ENCODE results near the gene FLNA. TPM values are rescaled to one million over a fixed set of nuclear protein-coding genes. Genes with fewer than 3 reads are reported as not detected.

Gene FLNA
- total RNA-seq, 1 donor from 2014 or later: 1,252 TPM

GRCh38 chrX:154332561-154332960, 41.9 kb downstream of the FLNA start:
- TF ChIP-seq CTCF (IDR thresholded peaks at IDR 0.05): no peak
- no peak for ATAC-seq
- intact Hi-C loops (cut with DNase I): no loop called here
- no peak overlapping the region for H3K27ac ChIP-seq
- DNase-seq: no peak
- H3K4me3 ChIP-seq: no peak overlapping the region
- no peaks in the 10 kb centered on the region for H3K27me3 ChIP-seq
- H3K36me3 ChIP-seq: no peaks in the 10 kb centered on the region
- H3K9me3 ChIP-seq: no peaks in the 10 kb centered on the region
- no peaks in the 10 kb centered on the region for H3K4me1 ChIP-seq

DNA sequence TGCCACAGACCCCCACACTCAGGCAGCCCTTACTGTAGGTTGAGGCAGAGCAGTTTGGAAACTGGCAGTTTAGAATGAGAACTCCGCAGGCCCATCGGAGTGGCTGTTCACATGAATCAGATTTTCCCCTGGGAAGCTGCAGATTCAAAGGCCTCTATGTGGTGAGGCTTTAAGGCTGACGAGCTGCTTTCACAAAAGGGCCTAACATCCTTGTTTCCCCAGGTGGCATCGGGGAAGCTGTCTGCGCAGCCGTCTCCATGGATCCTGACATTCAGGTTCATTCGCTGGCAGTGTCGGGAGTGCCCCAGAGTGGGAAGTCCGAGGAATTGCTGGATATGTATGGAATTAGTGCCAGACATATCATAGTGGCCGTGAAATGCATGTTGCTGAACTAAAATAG, 45.1 kb downstream of the FLNA start:
- Histone ChIP-seq H3K4me1 (peaks cover 14% of the 10 kb centered on the region), H3K9me3 (no peaks in the 10 kb centered on the region), H3K27me3 (no peaks in the 10 kb centered on the region), H3K4me3 (no peak overlapping the region), H3K36me3 (no peaks in the 10 kb centered on the region), H3K27ac (no peak overlapping the region)
- no peak for DNase-seq
- no peak for ATAC-seq
- no peak for TF ChIP-seq CTCF (IDR thresholded peaks at IDR 0.05)
- intact Hi-C loops (cut with DNase I): no loop called here

DNA sequence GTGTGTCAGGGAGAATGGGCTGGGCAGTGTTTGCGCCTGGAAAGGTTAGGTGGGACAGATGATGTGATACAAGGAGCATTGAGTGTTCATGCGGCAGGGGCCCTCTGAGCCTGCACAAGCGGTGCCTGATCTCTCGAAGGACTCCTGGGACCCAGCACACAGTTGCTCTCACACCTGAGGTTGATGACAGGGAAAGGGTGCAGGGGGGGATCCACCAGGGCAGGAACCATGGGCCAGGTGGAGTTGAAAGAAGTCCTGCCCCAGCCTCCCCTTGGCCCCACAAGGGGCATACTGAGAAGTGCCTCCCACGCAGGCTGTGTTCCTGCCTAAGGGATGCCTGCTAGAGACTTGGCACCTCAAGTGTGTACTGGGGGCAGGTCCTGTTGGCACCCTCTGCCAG, 45.8 kb downstream of the FLNA start:
- Histone ChIP-seq H3K27ac (no peak overlapping the region), H3K36me3 (no peaks in the 10 kb centered on the region), H3K9me3 (no peaks in the 10 kb centered on the region), H3K4me3 (no peak overlapping the region), H3K27me3 (no peaks in the 10 kb centered on the region), H3K4me1 (peaks cover 14% of the 10 kb centered on the region)
- intact Hi-C loops (cut with DNase I): no loop called here
- DNase-seq (no peak), ATAC-seq (no peak)
- no peak for TF ChIP-seq CTCF (IDR thresholded peaks at IDR 0.05)

DNA sequence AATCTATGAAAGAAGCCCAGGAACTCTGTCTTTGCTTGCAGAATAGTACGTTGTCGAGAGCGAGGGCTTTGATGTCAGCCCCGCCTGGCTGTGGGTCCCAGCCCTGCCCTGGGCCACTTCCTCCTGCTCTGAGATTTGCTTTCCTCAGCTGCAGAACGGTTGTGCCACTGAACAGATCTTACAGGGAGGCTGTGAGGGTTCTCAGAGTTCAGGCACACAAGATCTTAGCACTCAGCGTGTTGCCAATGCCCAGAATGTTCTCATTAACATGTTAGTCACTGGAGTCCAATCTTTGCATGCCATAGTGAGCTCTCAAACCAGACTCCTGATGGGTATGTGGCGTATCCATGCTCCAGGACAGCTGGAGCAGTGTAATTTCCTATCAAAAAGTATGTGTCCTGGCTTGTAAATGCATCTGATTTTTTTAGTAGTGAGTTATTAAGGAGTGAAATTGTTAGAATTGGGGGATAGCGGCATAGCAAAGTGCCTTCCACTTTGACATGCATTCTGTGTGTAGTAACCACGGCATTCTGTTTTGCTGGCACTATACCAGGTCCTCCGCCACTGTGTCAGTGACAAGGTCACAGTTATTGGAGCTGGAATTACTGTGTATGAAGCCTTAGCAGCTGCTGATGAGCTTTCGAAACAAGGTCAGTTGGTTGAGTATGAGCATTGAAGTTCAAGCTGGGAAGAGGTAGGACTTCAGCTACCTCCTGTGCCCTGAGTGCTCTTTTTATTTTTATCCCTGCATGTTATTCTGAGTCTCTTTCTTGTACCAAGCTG, 47.2 kb downstream of the FLNA start:
- Histone ChIP-seq H3K36me3 (no peaks in the 10 kb centered on the region), H3K27ac (no peak overlapping the region), H3K4me3 (no peak overlapping the region), H3K9me3 (no peaks in the 10 kb centered on the region), H3K4me1 (peaks cover 14% of the 10 kb centered on the region), H3K27me3 (no peaks in the 10 kb centered on the region)
- no peak for TF ChIP-seq CTCF (IDR thresholded peaks at IDR 0.05)
- ATAC-seq (peak; percentile 59), DNase-seq (no peak)
- intact Hi-C loops (cut with DNase I): no loop called here

DNA sequence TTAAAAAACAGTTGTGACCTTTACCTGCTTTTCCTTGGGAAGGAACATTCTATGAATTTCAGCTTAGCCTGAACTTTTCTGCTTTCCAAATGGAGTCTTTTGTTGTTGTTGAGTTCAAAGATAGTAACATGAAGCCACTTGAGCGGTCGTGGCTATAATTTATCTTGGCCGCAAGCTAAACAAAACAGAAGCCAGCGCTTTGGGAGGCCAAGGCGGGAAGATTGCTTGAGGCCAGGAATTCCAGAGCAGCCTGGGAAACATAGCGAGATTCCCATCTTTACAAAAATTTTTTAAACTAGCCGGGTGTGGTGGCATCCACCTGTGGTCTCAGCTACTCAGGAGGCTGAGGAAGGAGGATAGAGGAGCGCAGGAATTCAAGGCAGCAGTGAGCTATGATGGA, 48.9 kb downstream of the FLNA start:
- DNase-seq: no peak
- Histone ChIP-seq H3K27me3 (no peaks in the 10 kb centered on the region), H3K4me3 (no peak overlapping the region), H3K27ac (no peak overlapping the region), H3K9me3 (no peaks in the 10 kb centered on the region), H3K4me1 (peaks cover 14% of the 10 kb centered on the region), H3K36me3 (no peaks in the 10 kb centered on the region)
- no peak for ATAC-seq
- intact Hi-C loops (cut with DNase I): no loop called here
- no peak for TF ChIP-seq CTCF (IDR thresholded peaks at IDR 0.05)

DNA sequence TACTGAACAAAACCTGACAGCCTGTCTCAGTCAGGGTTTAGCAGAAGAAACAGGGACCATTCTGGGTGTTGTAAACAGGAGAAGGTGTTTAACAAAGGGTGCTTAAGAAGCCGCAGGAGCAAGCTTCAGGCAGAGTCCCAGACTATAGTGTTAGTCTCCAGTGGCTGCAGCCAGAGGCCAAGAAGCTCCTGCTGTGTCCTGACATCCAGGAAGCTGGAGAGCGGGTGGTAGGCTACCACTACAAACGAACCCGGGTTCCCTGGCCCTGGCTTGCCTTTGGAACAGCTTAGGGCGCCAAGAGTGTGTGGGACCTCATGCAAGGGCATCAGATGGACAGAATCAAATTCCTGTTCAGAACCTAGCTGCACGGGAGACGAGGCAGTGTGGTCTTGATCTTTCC, 50.9 kb downstream of the FLNA start:
- Histone ChIP-seq H3K9me3 (no peaks in the 10 kb centered on the region), H3K4me3 (no peak overlapping the region), H3K27ac (no peak overlapping the region), H3K4me1 (peaks cover 14% of the 10 kb centered on the region), H3K36me3 (no peaks in the 10 kb centered on the region), H3K27me3 (no peaks in the 10 kb centered on the region)
- ATAC-seq: no peak
- no peak for DNase-seq
- intact Hi-C loops (cut with DNase I): no loop called here
- TF ChIP-seq CTCF (IDR thresholded peaks at IDR 0.05): no peak

Data from upper lobe of right lung (tissue), 1 donor.